ENCODE measurements around the gene RELN. TPM values are rescaled to one million over a fixed set of nuclear protein-coding genes. Genes with fewer than 3 reads are reported as not detected.
"Not testable (repeated sequence)": the region's sequence is repeated elsewhere in the genome, so short reads cannot be mapped to it uniquely, and the experiment has no call there.

The RELN gene
- total and polyA plus RNA-seq, 9 donors, result 2.1 to 31.3 (median 8.2) TPM

GRCh38 chr7:103784646-103785286, 204.7 kb downstream of the RELN start:
- H3K4me1 ChIP-seq (ENCODE audit: control insufficient read depth, insufficient read depth, low read length), result no peaks in the 10 kb centered on the region
- H3K27ac ChIP-seq (ENCODE audit: low read length), result no peak overlapping the region
- no CpG with 5 or more reads among the region's 1 CpG for WGBS (ENCODE audit: insufficient coverage)
- no peaks in the 10 kb centered on the region for H3K27me3 ChIP-seq (ENCODE audit: control insufficient read depth, insufficient read depth, low read length)
- H3K9me3 ChIP-seq (replicated peaks; ENCODE audit: control insufficient read depth, low read depth, low read length), result no peaks in the 10 kb centered on the region
- no peak for DNase-seq
- no peaks in the 10 kb centered on the region for H3K36me3 ChIP-seq (ENCODE audit: control insufficient read depth, insufficient read depth, low read length)
- H3K4me3 ChIP-seq (ENCODE audit: low read length), result no peak overlapping the region

- H3K9me3 ChIP-seq (replicated peaks; ENCODE audit: control insufficient read depth, low read depth, low read length), result no peaks in the 10 kb centered on the region
- WGBS (ENCODE audit: insufficient coverage), result no CpG with 5 or more reads among the region's 1 CpG
- H3K27me3 ChIP-seq (ENCODE audit: control insufficient read depth, insufficient read depth, low read length), result no peaks in the 10 kb centered on the region
- H3K36me3 ChIP-seq (ENCODE audit: control insufficient read depth, insufficient read depth, low read length), result no peaks in the 10 kb centered on the region
- H3K4me3 ChIP-seq (ENCODE audit: low read length), result no peak overlapping the region
- DNase-seq, result no peak
- H3K4me1 ChIP-seq (ENCODE audit: control insufficient read depth, insufficient read depth, low read length), result no peaks in the 10 kb centered on the region
- H3K27ac ChIP-seq (ENCODE audit: low read length), result no peak overlapping the region
Measured at GRCh38 chr7:103781409-103781808, 208.0 kb downstream of the RELN start.

- WGBS (ENCODE audit: insufficient coverage), result 100% methylated on average over 1 of the region's 2 CpGs
- H3K27me3 ChIP-seq (ENCODE audit: control insufficient read depth, insufficient read depth, low read length); H3K9me3 ChIP-seq (replicated peaks; ENCODE audit: control insufficient read depth, low read depth, low read length); H3K4me1 ChIP-seq (ENCODE audit: control insufficient read depth, insufficient read depth, low read length); H3K27ac ChIP-seq (ENCODE audit: low read length); H3K4me3 ChIP-seq (ENCODE audit: low read length); H3K36me3 ChIP-seq (ENCODE audit: control insufficient read depth, insufficient read depth, low read length); DNase-seq: not testable (repeated sequence)
Measured at GRCh38 chr7:103780561-103780960, 208.9 kb downstream of the RELN start.

GRCh38 chr7:103777440-103777839, 212.0 kb downstream of the RELN start:
- Histone ChIP-seq H3K27me3 (ENCODE audit: control insufficient read depth, insufficient read depth, low read length) (no peaks in the 10 kb centered on the region), H3K4me1 (ENCODE audit: control insufficient read depth, insufficient read depth, low read length) (no peaks in the 10 kb centered on the region), H3K4me3 (ENCODE audit: low read length) (no peak overlapping the region), H3K36me3 (ENCODE audit: control insufficient read depth, insufficient read depth, low read length) (no peaks in the 10 kb centered on the region), H3K9me3 (replicated peaks; ENCODE audit: control insufficient read depth, low read depth, low read length) (no peaks in the 10 kb centered on the region), H3K27ac (ENCODE audit: low read length) (no peak overlapping the region)
- DNase-seq, result no peak
- WGBS (ENCODE audit: insufficient coverage), result 78% methylated on average over 4 of the region's 6 CpGs

- H3K27me3 ChIP-seq (ENCODE audit: control insufficient read depth, insufficient read depth, low read length), result no peaks in the 10 kb centered on the region
- H3K9me3 ChIP-seq (replicated peaks; ENCODE audit: control insufficient read depth, low read depth, low read length), result no peaks in the 10 kb centered on the region
- no peak overlapping the region for H3K4me3 ChIP-seq (ENCODE audit: low read length)
- WGBS (ENCODE audit: insufficient coverage), result 86% methylated on average over 5 of the region's 7 CpGs
- no peaks in the 10 kb centered on the region for H3K4me1 ChIP-seq (ENCODE audit: control insufficient read depth, insufficient read depth, low read length)
- no peak overlapping the region for H3K27ac ChIP-seq (ENCODE audit: low read length)
- no peaks in the 10 kb centered on the region for H3K36me3 ChIP-seq (ENCODE audit: control insufficient read depth, insufficient read depth, low read length)
- no peak for DNase-seq
Measured at GRCh38 chr7:103773726-103774125, 215.7 kb downstream of the RELN start.

GRCh38 chr7:103772171-103772773, 217.2 kb downstream of the RELN start:
- H3K4me3 ChIP-seq (ENCODE audit: low read length), result no peak overlapping the region
- 71% methylated on average over 2 of the region's 2 CpGs for whole genome bisulfite sequencing (ENCODE audit: insufficient coverage)
- H3K4me1 ChIP-seq (ENCODE audit: control insufficient read depth, insufficient read depth, low read length), result no peaks in the 10 kb centered on the region
- no peaks in the 10 kb centered on the region for H3K9me3 ChIP-seq (replicated peaks; ENCODE audit: control insufficient read depth, low read depth, low read length)
- H3K27ac ChIP-seq (ENCODE audit: low read length), result no peak overlapping the region
- H3K36me3 ChIP-seq (ENCODE audit: control insufficient read depth, insufficient read depth, low read length), result no peaks in the 10 kb centered on the region
- no peak for DNase-seq
- H3K27me3 ChIP-seq (ENCODE audit: control insufficient read depth, insufficient read depth, low read length), result no peaks in the 10 kb centered on the region

GRCh38 chr7:103771294-103771693, 218.2 kb downstream of the RELN start:
- no peak for DNase-seq
- WGBS (ENCODE audit: insufficient coverage), result 58% methylated on average over 2 of the region's 2 CpGs

GRCh38 chr7:103766660-103767059, 222.8 kb downstream of the RELN start:
- DNase-seq, result no peak
- no peaks in the 10 kb centered on the region for H3K36me3 ChIP-seq (ENCODE audit: control insufficient read depth, insufficient read depth, low read length)
- H3K4me3 ChIP-seq (ENCODE audit: low read length), result no peak overlapping the region
- no peaks in the 10 kb centered on the region for H3K9me3 ChIP-seq (replicated peaks; ENCODE audit: control insufficient read depth, low read depth, low read length)
- no peaks in the 10 kb centered on the region for H3K27me3 ChIP-seq (ENCODE audit: control insufficient read depth, insufficient read depth, low read length)
- H3K27ac ChIP-seq (ENCODE audit: low read length), result no peak overlapping the region
- WGBS (ENCODE audit: insufficient coverage), result 40% methylated on average over 1 of the region's 5 CpGs
- H3K4me1 ChIP-seq (ENCODE audit: control insufficient read depth, insufficient read depth, low read length), result no peaks in the 10 kb centered on the region

More at GRCh38 chr7:103771294-103771693, 218.2 kb downstream of the RELN start:
- Histone ChIP-seq H3K27me3 (ENCODE audit: control insufficient read depth, insufficient read depth, low read length) (no peaks in the 10 kb centered on the region), H3K9me3 (replicated peaks; ENCODE audit: control insufficient read depth, low read depth, low read length) (no peaks in the 10 kb centered on the region), H3K27ac (ENCODE audit: low read length) (no peak overlapping the region), H3K4me1 (ENCODE audit: control insufficient read depth, insufficient read depth, low read length) (no peaks in the 10 kb centered on the region), H3K36me3 (ENCODE audit: control insufficient read depth, insufficient read depth, low read length) (no peaks in the 10 kb centered on the region), H3K4me3 (ENCODE audit: low read length) (no peak overlapping the region)

GRCh38 chr7:103765901-103766300, 223.6 kb downstream of the RELN start:
- no peaks in the 10 kb centered on the region for H3K4me1 ChIP-seq (ENCODE audit: control insufficient read depth, insufficient read depth, low read length)
- no peak overlapping the region for H3K4me3 ChIP-seq (ENCODE audit: low read length)
- no peaks in the 10 kb centered on the region for H3K27me3 ChIP-seq (ENCODE audit: control insufficient read depth, insufficient read depth, low read length)
- H3K27ac ChIP-seq (ENCODE audit: low read length), result no peak overlapping the region
- WGBS (ENCODE audit: insufficient coverage), result no CpG with 5 or more reads among the region's 3 CpGs
- no peak for DNase-seq
- H3K9me3 ChIP-seq (replicated peaks; ENCODE audit: control insufficient read depth, low read depth, low read length), result no peaks in the 10 kb centered on the region
- no peaks in the 10 kb centered on the region for H3K36me3 ChIP-seq (ENCODE audit: control insufficient read depth, insufficient read depth, low read length)

- Histone ChIP-seq H3K4me3 (ENCODE audit: low read length) (no peak overlapping the region), H3K36me3 (ENCODE audit: control insufficient read depth, insufficient read depth, low read length) (no peaks in the 10 kb centered on the region), H3K4me1 (ENCODE audit: control insufficient read depth, insufficient read depth, low read length) (no peaks in the 10 kb centered on the region), H3K9me3 (replicated peaks; ENCODE audit: control insufficient read depth, low read depth, low read length) (no peaks in the 10 kb centered on the region), H3K27ac (ENCODE audit: low read length) (no peak overlapping the region), H3K27me3 (ENCODE audit: control insufficient read depth, insufficient read depth, low read length) (no peaks in the 10 kb centered on the region)
- DNase-seq, result no peak
- WGBS (ENCODE audit: insufficient coverage), result 88% methylated on average over 6 of the region's 8 CpGs
Measured at GRCh38 chr7:103764901-103765300, 224.6 kb downstream of the RELN start.
